DMS 273 (cell line): ENCODE measurements around the gene ZFHX2.

Source experiments
- DNase-seq: peaks from one replicate; lab custom pipeline; 2025; ENCODE audit not compliant: unreplicated experiment; lab: John Stamatoyannopoulos, UW

ZFHX2 gene

DNA sequence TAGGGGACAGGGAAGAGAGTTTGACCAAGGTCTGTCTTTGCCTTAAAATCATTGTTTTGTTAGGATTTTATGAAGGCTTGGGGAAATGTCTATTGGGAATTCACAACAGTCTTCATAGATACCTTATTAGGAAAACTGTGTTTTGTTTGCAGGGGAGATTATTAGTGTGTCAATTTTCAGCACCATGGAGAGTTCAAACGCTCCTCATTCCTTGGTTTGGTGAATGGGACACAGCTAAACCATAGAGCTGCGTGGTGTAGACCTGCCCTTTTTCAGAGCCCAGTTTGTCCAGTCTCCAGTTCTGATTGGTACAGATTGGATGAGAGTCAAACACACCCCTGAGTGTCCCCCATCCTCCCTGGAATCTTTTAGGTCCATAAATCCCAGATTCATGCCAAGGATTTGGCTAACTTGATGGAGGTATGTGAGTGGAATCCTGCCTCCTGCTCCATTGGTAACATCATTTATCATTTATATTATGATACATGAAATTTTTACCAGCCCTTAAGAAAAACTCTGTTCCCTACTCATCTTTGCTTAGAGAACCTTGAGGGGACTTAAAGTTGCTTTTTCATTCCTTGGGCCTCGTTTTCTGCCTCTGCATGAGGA lies 70.1 kb downstream of the ZFHX2 start:
- peak; percentile 46 for DNase-seq

DNA sequence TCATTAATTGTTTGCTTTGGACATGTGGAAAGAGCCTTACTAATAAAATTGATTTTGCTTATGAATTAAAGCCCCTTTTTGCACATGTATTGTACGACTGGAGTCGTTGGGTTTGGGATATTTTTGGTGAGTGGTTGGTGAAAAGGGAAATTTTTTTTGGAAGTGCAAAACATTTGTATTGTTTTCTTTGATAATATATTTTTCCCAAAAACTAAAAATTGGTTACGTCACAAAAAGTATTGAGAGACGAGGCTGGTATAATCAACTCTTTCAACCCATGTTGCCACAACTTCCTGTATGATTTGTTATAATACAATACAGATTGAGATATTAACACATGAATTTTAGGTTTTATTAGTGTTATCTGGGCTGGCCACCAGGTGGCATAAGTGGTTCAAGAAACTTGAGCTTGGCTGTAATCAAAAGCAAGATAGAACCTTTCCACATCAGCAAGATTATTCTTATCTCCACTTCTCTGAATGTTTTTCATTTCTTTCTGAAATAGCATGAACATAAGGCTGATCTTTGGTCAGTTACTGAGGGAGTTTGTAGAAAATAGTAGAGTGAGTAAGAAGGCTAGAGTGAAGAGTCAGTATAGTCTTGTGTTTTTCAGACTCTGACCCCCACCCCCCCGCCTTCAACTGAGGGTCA lies 73.3 kb downstream of the ZFHX2 start:
- peak; percentile 82 for DNase-seq

DNA sequence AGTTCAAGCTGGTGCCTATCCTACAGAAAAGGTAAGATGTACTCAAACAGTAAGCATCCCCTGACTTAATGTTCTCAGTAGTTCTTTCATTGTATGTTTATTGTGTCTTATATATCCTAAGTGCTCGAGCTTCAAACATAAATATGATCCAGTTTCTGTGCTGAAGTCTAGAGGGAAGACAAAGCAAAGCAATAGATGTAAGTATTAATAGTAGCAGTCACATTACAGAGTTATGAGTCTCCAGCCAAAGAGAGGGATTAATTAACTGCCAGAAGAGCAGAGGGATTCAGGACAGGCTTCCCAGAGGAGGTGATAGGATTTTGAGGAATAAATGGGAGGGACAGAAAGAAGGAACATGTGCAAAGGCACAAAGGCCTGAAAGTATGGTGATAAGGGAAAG lies 80.6 kb downstream of the ZFHX2 start:
- no peak for DNase-seq
